Measurements from ENCODE around the gene HECTD4.

HECTD4 gene

GRCh38 chr12:112333019-112333418 lies 49.2 kb downstream of the HECTD4 start:
- no peaks in the 10 kb centered on the region for H3K9me2 ChIP-seq (replicated peaks; ENCODE audit: low read depth, low read length)

GRCh38 chr12:112331886-112332285 lies 50.3 kb downstream of the HECTD4 start:
- H3K9me3 ChIP-seq (ENCODE audit: insufficient read depth, low read depth, low read length), result no peaks in the 10 kb centered on the region
- no peak overlapping the region for H3K4me2 ChIP-seq (ENCODE audit: low read depth, low read length, poor library complexity, severe bottlenecking)
- H3K27me3 ChIP-seq (ENCODE audit: insufficient read depth, low read length, poor library complexity, severe bottlenecking), result no peaks in the 10 kb centered on the region
- H3K9ac ChIP-seq (ENCODE audit: low read depth, low read length, poor library complexity, severe bottlenecking), result no peak overlapping the region
- no peaks in the 10 kb centered on the region for H3K36me3 ChIP-seq (ENCODE audit: insufficient read depth, low read length)
- no peaks in the 10 kb centered on the region for H3F3A ChIP-seq (ENCODE audit: low read depth)
- peaks cover 8% of the 10 kb centered on the region for H4K20me1 ChIP-seq (ENCODE audit: insufficient read depth, low read length, poor library complexity, severe bottlenecking)
- no peak overlapping the region for H3K4me3 ChIP-seq (ENCODE audit: low read length, poor library complexity, severe bottlenecking)
- no peaks in the 10 kb centered on the region for H3K9me2 ChIP-seq (replicated peaks; ENCODE audit: low read depth, low read length)
- no peak overlapping the region for H2AFZ ChIP-seq (ENCODE audit: low read length)
- no peaks in the 10 kb centered on the region for H3K4me1 ChIP-seq (ENCODE audit: insufficient read depth, low read length, poor library complexity, severe bottlenecking)
- TF ChIP-seq CTCF (conservative IDR thresholded peaks at IDR 0.05; ENCODE audit: low read length), result no peak
- TF ChIP-seq EZH2phosphoT487 (IDR thresholded peaks at IDR 0.05; ENCODE audit: borderline replicate concordance), result no peak
- H3K79me2 ChIP-seq (ENCODE audit: insufficient read depth, low read length), result peaks cover 60% of the 10 kb centered on the region

More at GRCh38 chr12:112333019-112333418, 49.2 kb downstream of the HECTD4 start:
- no peak overlapping the region for H2AFZ ChIP-seq (ENCODE audit: low read length)
- no peak for TF ChIP-seq CTCF (conservative IDR thresholded peaks at IDR 0.05; ENCODE audit: low read length)
- TF ChIP-seq EZH2phosphoT487 (IDR thresholded peaks at IDR 0.05; ENCODE audit: borderline replicate concordance), result no peak
- H3K9ac ChIP-seq (ENCODE audit: low read depth, low read length, poor library complexity, severe bottlenecking), result no peak overlapping the region
- H3K4me1 ChIP-seq (ENCODE audit: insufficient read depth, low read length, poor library complexity, severe bottlenecking), result no peaks in the 10 kb centered on the region
- H3K9me3 ChIP-seq (ENCODE audit: insufficient read depth, low read depth, low read length), result no peaks in the 10 kb centered on the region
- H3K4me3 ChIP-seq (ENCODE audit: low read length, poor library complexity, severe bottlenecking), result no peak overlapping the region
- no peaks in the 10 kb centered on the region for H3F3A ChIP-seq (ENCODE audit: low read depth)
- H3K36me3 ChIP-seq (ENCODE audit: insufficient read depth, low read length), result no peaks in the 10 kb centered on the region
- peaks cover 65% of the 10 kb centered on the region for H3K79me2 ChIP-seq (ENCODE audit: insufficient read depth, low read length)
- no peaks in the 10 kb centered on the region for H3K27me3 ChIP-seq (ENCODE audit: insufficient read depth, low read length, poor library complexity, severe bottlenecking)
- H4K20me1 ChIP-seq (ENCODE audit: insufficient read depth, low read length, poor library complexity, severe bottlenecking), result peaks cover 11% of the 10 kb centered on the region
- H3K4me2 ChIP-seq (ENCODE audit: low read depth, low read length, poor library complexity, severe bottlenecking), result no peak overlapping the region

- Histone ChIP-seq H3K9ac (ENCODE audit: low read depth, low read length, poor library complexity, severe bottlenecking) (no peak overlapping the region), H3K9me3 (ENCODE audit: insufficient read depth, low read depth, low read length) (no peaks in the 10 kb centered on the region), H3K9me2 (replicated peaks; ENCODE audit: low read depth, low read length) (no peaks in the 10 kb centered on the region), H3F3A (ENCODE audit: low read depth) (no peaks in the 10 kb centered on the region), H3K27me3 (ENCODE audit: insufficient read depth, low read length, poor library complexity, severe bottlenecking) (no peaks in the 10 kb centered on the region), H3K4me1 (ENCODE audit: insufficient read depth, low read length, poor library complexity, severe bottlenecking) (no peaks in the 10 kb centered on the region), H3K79me2 (ENCODE audit: insufficient read depth, low read length) (peaks cover 65% of the 10 kb centered on the region), H3K4me3 (ENCODE audit: low read length, poor library complexity, severe bottlenecking) (no peak overlapping the region), H4K20me1 (ENCODE audit: insufficient read depth, low read length, poor library complexity, severe bottlenecking) (peaks cover 12% of the 10 kb centered on the region), H3K36me3 (ENCODE audit: insufficient read depth, low read length) (no peaks in the 10 kb centered on the region), H3K4me2 (ENCODE audit: low read depth, low read length, poor library complexity, severe bottlenecking) (no peak overlapping the region), H2AFZ (ENCODE audit: low read length) (no peak overlapping the region)
- TF ChIP-seq CTCF (conservative IDR thresholded peaks at IDR 0.05; ENCODE audit: low read length) (no peak), EZH2phosphoT487 (IDR thresholded peaks at IDR 0.05; ENCODE audit: borderline replicate concordance) (no peak)
Observed at GRCh38 chr12:112330706-112331105, 51.5 kb downstream of the HECTD4 start.

Measured in Loucy (cell line).